HG03558 (cell line): ENCODE results near the gene NDUFA6.
"Not testable (repeated sequence)": the region's sequence is repeated elsewhere in the genome, so short reads cannot be mapped to it uniquely, and the experiment has no call there.

Experiments used
- ATAC-seq: cut with Tn5 transposase; IDR thresholded peaks from one replicate; pipeline ENCODE4 v1.9.1; 2021; ENCODE audit warnings: moderate number of reproducible peaks; ENCODE audit not compliant: unreplicated experiment; ENCODE audit errors: extremely low read depth

Gene NDUFA6

DNA sequence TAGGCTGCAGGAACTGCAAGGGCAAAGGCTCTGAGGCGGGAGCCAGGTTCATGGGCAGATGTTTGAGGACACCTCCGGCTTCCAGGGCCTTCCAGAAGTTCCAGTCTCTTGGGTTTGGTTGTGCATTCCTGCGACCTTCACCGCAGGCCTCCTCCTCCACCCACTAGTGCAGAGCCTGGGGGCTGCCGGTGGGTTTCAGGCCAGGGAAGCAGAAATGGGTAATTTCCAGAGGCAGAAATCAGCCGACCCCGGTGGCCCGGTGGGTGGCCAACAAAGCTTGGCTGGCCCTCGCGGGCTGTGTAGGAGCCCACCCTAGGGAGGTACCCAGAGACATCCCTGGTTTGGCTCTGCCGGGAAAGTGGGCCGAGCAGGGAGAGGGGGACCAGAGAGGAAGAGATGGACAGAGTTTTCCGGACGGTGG, 16.9 kb downstream of the NDUFA6 start:
- no peak for ATAC-seq

DNA sequence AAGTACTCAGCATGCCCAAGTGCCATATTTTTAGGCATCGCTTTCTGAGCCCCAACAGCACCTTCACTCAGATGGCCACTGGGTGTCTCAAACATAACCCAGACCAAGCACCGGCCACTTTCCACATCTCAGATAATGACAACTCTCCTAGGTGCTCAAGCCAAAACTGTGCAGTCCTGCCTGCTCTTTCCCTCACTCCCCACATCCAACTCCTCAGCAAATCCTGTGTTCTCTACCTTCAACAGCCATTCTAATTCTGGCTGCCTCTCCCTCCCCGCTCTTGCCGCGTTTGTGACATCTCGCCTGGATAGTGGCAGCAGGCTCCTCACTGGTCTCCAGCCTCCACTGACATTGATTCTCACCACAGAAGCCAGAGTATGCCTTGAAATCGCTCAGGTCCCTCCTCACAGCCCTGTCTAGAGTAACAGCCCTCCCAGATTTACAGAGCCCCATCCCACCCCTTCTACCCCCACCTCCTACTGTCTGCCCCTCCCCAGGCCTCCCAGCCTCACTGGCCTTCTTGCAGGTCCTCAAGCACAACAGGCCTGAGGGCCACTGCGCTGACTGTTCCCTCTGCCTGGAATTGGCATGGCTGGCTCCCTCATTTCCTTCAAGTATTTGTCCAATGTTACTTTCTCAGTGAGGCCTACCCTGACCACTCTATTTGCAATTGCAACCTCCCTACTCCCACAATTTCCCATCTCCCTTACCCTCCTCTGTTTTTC, 17.8 kb downstream of the NDUFA6 start:
- no peak for ATAC-seq

DNA sequence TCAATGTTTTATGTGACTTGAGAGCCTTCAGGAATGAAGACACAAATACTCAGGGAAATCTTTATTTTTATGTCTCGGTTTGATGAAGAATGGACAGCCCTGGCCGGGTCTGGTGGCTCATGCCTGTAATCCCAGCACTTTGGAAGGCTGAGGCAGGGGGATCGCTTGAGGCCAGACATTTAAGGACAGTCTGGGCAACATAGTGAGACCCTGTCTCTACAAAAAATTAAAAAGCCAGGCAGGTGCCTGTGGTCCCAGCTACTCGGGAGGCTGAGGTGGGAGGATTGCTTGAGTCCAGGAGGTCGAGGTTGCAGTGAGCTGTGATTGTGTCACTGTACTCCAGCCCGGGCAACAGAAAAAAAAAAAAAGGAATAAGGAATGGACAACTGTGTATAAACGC, 19.1 kb downstream of the NDUFA6 start:
- ATAC-seq = not testable (repeated sequence)

DNA sequence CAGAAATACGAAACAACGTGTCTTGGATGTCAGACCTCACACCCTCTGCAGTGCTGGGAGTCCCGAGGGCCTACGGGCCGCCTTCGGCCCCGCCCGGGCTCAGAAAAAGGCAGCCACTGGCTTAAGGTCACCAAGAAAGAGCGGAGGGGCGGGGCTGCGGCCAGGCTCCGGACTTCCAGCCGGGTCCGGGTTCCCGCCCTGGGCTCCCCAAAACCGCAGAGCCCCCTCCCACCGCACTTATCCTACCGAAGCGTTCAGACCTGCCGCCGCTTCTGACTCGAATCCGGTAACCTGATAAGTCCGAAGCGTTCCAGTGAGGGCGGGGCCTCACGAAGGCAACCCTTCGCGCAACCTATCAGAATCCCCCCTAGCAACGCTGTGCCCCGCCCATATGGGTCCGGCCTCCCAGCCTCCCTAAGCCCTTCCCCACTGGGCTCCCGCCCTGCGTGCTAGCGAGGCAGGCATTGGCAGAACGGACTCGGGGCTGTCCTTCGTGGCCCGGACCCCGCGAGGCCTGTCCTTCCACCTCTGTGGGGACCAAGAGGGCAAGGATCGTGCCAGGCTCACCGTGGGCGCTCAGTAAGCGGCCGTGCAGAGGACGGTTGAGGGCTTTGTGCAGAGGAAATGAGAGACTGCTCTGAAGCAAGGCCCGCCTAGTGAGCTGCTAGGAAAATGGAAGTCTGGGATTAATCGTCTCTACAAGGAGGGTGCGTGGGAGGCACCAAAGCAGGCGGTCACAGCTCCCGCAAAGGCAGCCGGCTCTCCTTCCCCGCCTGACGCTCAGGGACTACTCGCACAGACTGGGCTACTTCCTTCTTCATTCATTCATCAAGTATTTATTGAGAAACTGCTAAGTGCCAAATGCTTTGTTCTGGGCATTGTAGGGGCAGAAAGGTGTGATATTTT, 19.8 kb downstream of the NDUFA6 start, which contains the start of gene NAGA:
NAGA (minus strand) TSS at position 296 of the 906 bp plus-strand sequence. CDS start 515 bp downstream, outside the sequence.
- ATAC-seq = peak; percentile 86

DNA sequence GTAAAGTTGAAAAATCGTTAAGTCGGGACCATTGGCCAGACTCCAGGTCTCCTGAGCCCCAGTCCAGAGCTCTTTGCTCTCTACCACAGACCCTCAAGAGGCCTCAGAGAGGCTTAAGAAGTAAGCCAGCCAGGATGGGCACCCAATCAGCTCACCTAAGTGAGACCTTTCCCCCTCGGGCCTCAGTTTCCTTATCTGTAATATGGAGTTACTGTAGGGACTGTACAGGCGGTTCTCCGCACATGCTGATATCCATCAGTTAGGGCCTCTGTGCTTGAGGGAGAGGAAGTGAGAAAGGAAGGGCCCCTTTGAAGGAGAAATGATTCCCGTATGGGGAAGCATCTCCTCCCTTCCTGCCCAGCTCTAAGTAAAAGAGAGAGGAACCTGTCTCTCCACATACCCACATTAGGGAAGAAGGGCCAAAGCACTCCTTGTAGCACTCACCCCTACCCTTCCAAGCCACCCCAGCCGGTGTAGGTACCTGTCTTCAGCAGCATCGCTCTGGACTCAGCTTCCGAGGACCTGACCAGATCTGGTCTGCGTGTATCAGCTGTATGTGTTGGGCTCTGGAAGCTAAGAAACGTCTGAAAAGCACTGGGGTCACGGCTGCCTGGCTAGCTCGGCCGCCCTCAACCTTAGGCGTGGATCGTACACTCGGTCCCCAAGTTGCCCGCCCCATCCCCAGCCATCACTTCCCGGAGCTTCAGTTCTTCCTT, 20.6 kb downstream of the NDUFA6 start:
- no peak for ATAC-seq

DNA sequence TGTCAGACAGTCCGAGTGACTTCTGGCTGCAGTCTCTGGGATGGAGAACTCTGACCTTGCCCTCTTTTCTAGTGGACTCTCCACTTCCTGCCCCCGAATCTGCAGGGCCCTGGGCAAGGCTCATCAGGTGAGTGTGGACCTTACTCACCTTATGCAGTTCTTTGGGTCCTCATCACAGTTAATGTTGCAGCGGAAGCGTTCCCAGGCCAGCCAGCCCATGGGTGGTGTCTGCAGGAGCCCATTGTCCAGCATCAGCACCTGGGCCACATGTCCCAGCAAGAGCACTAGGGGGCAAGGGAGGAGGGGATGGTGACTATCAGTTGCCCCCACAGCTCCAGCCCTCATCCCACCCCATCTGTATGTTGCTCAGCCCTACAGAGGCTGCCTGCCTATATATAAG, 22.3 kb downstream of the NDUFA6 start:
- no peak for ATAC-seq

DNA sequence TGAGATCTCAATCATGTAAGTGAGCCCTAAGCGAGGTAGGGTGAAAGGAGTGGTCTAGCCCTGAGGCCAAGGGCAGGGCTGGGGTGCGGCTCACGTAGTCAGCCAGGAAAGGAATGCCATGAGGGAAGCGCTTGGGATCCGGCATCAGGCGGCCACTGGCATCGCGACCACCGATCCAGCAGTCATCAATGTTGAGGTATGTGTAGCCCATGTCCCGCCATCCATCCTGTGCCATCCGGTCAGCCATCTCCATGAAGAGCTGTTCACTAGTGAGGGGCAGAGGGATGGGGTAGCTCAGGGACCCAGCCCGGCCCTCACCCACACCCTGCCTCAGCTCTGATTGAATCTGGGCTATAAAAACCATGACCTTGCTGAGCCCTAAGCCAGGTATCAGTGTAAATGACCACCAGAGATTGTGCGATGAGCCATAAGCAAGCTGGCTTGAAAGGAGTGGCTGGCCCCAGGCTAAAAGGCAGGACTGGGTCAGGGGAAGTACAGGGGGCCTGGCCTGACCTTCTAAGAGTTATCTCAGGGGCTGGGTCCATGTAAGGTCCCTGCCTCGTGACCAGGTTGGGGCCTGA, 22.8 kb downstream of the NDUFA6 start:
- ATAC-seq = no peak

DNA sequence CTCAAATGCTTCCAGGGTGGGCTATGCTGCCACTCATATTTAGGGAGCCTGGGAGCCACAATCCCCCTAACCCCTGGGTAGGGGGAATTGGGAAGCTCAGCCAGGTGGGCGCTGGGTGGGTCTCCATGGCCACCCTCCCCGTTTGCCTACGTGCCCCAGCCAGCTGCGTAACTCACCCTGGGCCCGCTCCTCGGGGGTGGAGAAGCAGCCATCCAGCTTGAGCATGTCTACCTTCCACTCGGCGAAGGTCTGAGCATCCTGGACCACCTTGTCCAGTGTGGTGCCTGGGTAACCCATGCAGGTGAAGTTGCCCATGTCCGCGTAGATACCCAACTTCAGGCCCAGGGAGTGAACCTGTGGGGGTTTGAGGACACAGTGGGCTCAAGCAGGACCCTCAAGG, 23.6 kb downstream of the NDUFA6 start:
- ATAC-seq = no peak

DNA sequence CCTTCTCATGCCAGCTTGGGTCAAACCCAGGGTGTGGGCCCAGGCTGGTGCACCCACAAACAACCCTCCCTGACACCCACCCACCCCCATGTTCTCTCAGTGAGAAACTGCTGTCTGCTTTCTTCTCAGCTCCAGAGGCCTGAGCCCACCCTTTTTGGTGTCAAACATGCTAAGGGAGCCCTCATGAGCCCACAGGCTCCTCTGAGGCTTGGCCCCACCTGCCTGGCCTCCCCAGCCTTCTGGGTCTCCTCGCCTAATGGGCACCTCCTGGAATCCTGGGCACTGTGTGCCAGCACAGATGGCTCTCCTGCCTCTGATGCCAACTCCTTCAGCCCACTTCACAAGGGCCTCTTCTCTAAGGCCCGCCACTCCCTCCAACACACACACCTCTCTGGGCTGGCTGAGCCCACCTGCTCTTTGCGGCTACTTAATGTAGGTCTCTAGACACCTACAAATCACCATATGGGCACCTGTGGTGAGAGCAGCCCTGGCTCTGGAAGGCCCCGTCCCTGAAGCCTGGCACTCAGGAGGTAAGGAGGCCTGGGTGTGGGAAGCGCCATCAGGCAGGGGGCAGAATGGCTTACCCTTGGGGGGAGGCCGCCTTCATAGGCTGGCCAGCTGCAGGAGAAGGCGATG, 24.3 kb downstream of the NDUFA6 start:
- ATAC-seq = no peak

DNA sequence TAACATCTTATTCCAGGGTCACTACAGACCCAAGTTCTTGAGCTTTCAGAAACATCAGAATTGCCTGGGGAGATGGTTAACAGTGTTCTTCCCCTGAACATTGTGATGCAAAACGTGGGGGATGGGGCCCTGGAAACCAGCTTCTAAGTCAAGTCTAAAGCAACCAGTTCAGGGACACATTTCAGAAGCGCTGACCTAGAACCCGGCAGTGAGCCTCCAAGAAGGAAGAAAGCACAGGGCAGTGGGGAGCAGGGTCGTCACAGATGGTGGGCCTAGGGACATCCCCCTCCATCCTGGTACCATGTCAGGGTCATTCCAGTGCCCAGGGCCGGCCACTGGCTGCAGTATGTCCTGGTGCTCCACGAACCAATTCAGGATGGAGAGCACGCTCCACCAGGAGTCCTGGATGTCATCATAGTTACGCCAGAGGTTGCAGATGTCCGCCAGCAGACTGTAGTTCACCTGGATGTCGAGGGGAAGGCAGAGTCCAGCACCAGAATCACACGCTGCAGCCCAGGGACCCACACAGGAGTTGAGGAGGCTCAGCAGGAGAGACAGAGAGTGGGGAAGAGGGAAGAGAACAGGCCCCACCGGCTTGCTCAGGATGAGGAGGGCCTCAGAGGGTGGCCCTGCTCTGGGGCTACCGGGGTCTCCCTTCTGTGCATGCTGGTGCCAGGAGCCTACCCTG, 25.0 kb downstream of the NDUFA6 start:
- ATAC-seq = no peak

DNA sequence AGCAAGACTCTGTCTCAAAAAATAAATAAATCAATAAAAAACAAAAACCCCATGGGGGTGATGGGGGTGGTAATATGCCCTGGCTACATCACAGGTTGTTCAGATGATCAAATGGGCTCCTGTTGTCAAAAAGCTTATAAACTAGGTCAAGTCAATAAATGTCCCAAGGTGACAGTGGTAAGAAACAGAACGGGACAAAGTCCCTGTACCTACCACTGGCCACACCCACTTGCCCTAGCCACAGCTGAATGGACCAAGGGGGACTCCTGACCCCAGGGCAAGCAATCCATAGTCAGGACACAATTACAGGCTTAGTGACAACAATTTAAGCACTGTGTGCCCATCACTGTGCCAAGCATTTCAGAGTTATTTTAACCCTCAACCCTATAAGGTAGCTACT, 25.9 kb downstream of the NDUFA6 start:
- ATAC-seq = no peak

DNA sequence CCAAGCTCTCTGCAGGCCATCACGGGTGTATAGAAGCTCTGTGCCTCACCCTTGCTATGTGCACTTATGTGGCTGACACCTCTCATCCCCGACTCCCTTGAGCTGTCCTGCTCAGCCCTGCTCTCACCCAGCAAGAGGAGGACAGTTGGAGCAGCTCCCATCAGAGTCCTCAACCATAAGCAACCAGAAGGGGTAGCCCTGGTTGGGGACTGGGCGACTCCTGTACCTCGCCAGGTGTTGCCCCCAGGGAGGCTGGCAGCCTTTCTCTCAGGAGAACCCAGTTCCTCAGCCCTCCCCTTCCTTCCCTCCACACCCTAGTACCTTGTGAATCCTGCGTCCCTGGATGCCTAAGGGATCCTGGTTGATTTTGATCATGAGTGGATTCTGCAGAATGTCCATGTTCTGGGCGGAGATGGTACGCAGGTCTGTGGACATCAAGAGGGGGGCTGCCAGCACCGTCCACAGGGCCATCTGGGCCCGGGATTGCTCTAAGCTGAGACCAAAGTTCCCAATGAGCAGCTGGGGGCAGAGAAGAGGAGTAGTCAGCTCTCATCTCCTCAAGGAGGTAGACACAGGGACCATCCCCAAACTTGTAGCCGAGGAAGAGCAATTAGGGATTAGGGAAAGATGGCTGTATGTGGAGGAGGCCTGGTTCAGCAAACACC, 27.9 kb downstream of the NDUFA6 start:
- no peak for ATAC-seq

DNA sequence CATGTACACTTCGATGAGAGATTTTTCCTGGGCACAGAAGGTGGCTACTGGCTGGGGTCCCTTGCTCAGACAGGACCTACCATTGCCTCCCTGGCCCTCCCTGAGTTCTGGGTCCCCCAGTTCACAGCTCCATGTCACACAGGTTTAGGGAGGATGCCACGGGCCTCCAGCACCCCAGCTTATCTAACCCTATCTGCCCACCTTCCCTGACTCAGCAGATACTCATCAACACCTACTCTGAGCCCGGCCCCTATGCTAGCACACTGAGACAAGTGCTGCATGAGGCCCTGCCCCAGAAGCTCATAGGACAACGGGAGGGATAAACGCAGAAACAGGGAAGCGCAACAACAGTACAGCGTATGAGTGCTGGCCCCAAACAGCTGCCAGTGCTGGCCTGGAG, 29.5 kb downstream of the NDUFA6 start:
- no peak for ATAC-seq

DNA sequence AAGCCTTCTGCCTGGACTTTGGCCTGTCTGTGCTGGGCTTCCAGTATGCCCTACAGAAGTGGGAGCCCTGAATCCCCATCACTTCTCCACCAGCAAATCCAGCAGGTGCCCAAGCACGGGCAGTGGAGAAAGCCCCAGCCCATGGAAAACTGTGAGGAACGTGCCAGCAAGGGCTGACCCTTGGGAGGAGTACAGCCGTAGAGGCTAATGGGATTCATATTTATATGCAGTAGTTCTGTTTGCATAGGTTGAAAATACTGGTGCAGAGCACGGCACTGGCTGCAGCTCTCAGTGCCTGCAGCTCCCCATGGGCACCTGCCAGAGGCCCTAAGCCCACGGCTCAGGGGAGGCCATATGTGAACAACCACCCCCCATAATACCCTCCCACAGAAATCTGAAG, 30.1 kb downstream of the NDUFA6 start:
- ATAC-seq = no peak

DNA sequence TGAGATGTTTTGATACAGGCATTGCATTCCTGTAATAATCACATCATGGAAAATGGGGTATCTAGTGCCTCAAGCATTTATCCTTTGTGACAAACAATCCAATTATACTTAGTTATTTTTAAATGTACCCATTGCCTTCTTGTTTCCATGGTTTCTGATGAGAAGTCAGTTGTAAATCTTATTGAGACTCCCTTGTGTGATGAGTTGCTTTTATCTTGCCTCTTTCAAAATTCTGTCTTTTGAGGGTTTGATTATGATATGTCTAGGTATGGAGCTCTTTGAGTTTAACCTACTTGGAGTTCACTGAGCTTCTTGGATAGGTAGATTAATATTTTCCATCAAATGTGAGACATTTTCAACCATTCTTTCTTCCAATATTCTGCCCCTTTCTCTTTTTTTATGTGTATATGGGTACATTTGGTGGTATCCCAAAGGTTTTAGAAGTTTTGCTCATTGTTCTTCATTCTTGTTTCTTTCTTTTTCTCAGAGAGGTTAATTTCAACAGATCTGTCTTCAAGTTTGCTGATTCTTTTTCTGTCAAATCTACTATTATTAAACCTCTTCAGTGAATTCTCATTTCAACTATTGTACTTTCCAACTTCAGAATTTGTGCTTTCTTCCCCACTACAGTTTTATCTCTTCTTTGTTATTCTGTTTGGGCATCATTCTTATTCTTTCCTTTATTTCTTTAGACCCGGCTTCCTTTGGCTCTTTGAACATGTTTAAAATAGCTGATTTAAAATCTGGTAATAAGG, 33.6 kb downstream of the NDUFA6 start:
- no peak for ATAC-seq

DNA sequence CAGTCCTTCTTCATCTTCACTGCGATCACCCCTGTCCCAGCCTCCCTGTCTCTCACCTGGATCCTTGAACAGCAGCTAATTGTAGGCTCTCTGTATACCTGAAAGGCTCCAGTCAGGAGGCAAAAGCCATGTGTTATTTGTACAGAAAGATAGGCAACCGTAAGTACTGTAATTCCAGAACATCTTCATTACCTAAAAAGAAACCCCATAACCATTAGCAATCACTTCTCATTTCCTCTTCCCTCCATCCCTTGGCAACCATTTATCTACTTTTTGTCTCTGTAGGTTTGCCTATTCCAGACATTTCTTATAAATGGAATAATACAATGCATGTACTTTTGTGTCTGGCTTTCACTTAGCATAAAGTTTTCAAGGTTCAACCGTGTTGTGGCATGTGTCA, 37.8 kb downstream of the NDUFA6 start:
- no peak for ATAC-seq

DNA sequence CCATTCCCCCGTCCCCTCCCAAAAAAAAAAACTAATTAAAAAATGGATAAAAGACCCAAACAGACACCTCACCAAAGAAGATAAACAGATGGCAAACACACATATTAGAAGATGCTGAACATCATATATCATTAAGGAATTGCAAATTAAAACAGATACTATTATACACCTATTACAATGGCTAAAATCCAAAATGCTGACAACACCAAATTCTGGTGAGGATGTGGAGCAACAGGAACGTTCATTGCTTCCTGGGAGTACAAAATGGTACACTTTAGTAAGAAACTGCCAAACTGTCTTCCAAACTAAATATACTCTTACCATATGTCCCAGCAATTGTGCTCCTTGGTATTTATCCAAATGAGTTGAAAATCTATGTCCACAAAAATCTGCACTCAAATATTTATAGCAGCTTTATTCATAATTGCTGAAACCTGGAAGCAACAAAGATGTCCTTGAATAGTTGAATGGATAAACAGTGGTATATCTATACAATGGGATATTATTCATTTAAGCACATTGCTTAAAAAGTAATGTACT, 39.9 kb downstream of the NDUFA6 start:
- no peak for ATAC-seq

DNA sequence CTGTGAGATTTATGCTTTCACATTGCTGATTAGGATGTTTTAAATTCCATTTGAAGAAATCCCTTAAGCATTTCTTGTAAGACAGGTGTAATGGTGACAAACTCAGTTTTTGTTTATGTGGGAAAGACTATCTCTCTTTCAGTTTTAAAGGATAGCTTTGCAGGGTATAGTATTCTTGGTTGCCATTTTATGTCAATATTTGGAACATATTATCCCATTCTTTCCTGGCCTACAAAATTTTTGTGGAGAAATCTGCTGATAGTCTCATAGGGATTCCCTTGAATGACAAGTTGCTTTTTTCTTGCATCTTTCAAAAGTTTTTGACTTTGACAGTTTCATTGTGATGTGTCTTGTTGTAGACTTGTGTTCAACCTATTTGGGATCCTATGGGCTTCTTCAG, 48.8 kb downstream of the NDUFA6 start:
- no peak for ATAC-seq
